WTC11 (cell line): ENCODE data around the gene CRTC3. TPM values are rescaled to one million over a fixed set of nuclear protein-coding genes. Genes with fewer than 3 reads are reported as not detected.

Experiments used
- ATAC-seq: fragments of 200-7000 bp; cut with Tn5 transposase; 2 replicates; pipeline ENCODE4 v1.10.0; 2021; ENCODE audit warnings: mild to moderate bottlenecking, moderate library complexity
- CTCF ChIA-PET: fragments of 300-600 bp; sonication (Branson Sonifier 250); formaldehyde crosslinking; loops from one replicate; lab custom pipeline; 2021; ENCODE audit warnings: antibody characterized with exemption; lab: Charles Lee
- POLR2A ChIA-PET: fragments of 350-600 bp; sonication (Branson Sonifier 250); formaldehyde crosslinking; loops from one replicate; lab custom pipeline; 2021; ENCODE audit warnings: antibody characterized with exemption; lab: Charles Lee
- DNase-seq: peaks from one replicate; pipeline ENCODE4 v3.0.0; 2021; ENCODE audit warnings: low spot score
- H3K27ac Mint-ChIP-seq: 2 replicates; pipeline ENCODE4 v1.8.0; 2021; ENCODE audit warnings: mixed read lengths
- H3K27me3 Mint-ChIP-seq: 2 replicates; pipeline ENCODE4 v1.8.0; 2021; ENCODE audit warnings: low read depth, mild to moderate bottlenecking, moderate library complexity, mixed read lengths
- H3K36me3 Mint-ChIP-seq: 2 replicates; pipeline ENCODE4 v1.8.0; 2021; ENCODE audit warnings: mixed read lengths
- H3K4me1 Mint-ChIP-seq: 2 replicates; pipeline ENCODE4 v1.8.0; 2022; ENCODE audit warnings: mixed read lengths
- H3K4me3 Mint-ChIP-seq: 2 replicates; pipeline ENCODE4 v1.8.0; 2021; ENCODE audit warnings: mild to moderate bottlenecking, moderate library complexity, mixed read lengths
- H3K9me3 Mint-ChIP-seq: 2 replicates; pipeline ENCODE4 v1.8.0; 2021; ENCODE audit warnings: mixed read lengths
- AFF4 ChIP-seq: sonication (generic); formaldehyde crosslinking; IDR thresholded peaks from 2 replicates; pipeline ENCODE4 v1.8.1; 2023; ENCODE audit warnings: mild to moderate bottlenecking, missing genetic modification reagents, borderline replicate concordance
- ATF1 ChIP-seq: sonication (generic); formaldehyde crosslinking; IDR thresholded peaks from 2 replicates; pipeline ENCODE4 v1.8.1; 2023; ENCODE audit warnings: mild to moderate bottlenecking, moderate library complexity, missing genetic modification reagents
- E2F4 ChIP-seq: sonication (generic); formaldehyde crosslinking; IDR thresholded peaks from 2 replicates; pipeline ENCODE4 v1.8.1; 2022; ENCODE audit warnings: low read depth, mild to moderate bottlenecking, moderate library complexity, missing genetic modification reagents, borderline replicate concordance
- FOXP4 ChIP-seq: sonication (generic); formaldehyde crosslinking; IDR thresholded peaks from 2 replicates; pipeline ENCODE4 v1.8.0; 2022; ENCODE audit warnings: mild to moderate bottlenecking, missing genetic modification reagents
- IRF2 ChIP-seq: sonication (generic); formaldehyde crosslinking; IDR thresholded peaks from 2 replicates; pipeline ENCODE4 v1.8.0; 2022; ENCODE audit warnings: low read depth, missing genetic modification reagents, borderline replicate concordance
- NR1H2 ChIP-seq: sonication (generic); formaldehyde crosslinking; IDR thresholded peaks from 2 replicates; pipeline ENCODE4 v1.9.0; 2021; ENCODE audit warnings: mild to moderate bottlenecking, moderate library complexity, missing genetic modification reagents
- NR3C1 ChIP-seq: sonication (generic); formaldehyde crosslinking; conservative IDR thresholded peaks from 2 replicates; pipeline ENCODE4 v1.8.1; 2023; ENCODE audit warnings: low read depth, mild to moderate bottlenecking, missing genetic modification reagents
- PRDM15 ChIP-seq: sonication (generic); formaldehyde crosslinking; IDR thresholded peaks from 2 replicates; pipeline ENCODE4 v1.8.0; 2022; ENCODE audit warnings: missing genetic modification reagents
- STAT6 ChIP-seq: sonication (generic); formaldehyde crosslinking; conservative IDR thresholded peaks from 2 replicates; pipeline ENCODE4 v1.8.1; 2023; ENCODE audit warnings: mild to moderate bottlenecking, low read depth, missing genetic modification reagents, moderate library complexity
- TCF7 ChIP-seq: sonication (generic); formaldehyde crosslinking; IDR thresholded peaks from 2 replicates; pipeline ENCODE4 v1.8.0; 2022; ENCODE audit warnings: mild to moderate bottlenecking, low read depth, missing genetic modification reagents, moderate library complexity
- ZNF121 ChIP-seq: sonication (generic); formaldehyde crosslinking; IDR thresholded peaks from 2 replicates; pipeline ENCODE4 v1.8.0; 2023; ENCODE audit warnings: missing genetic modification reagents
- ZNF138 ChIP-seq: sonication (generic); formaldehyde crosslinking; conservative IDR thresholded peaks from 2 replicates; pipeline ENCODE4 v1.8.1; 2022; ENCODE audit warnings: mild to moderate bottlenecking, moderate library complexity, missing genetic modification reagents
- ZNF219 ChIP-seq: sonication (generic); formaldehyde crosslinking; IDR thresholded peaks from 2 replicates; pipeline ENCODE4 v1.8.0; 2023; ENCODE audit warnings: missing genetic modification reagents, mild to moderate bottlenecking, borderline replicate concordance
- ZNF232 ChIP-seq: sonication (generic); formaldehyde crosslinking; IDR thresholded peaks from 2 replicates; pipeline ENCODE4 v1.8.0; 2022; ENCODE audit warnings: mild to moderate bottlenecking, missing genetic modification reagents
- ZNF416 ChIP-seq: fragments of 250-450 bp; sonication (Bioruptor Pico); IDR thresholded peaks from 2 replicates; pipeline ENCODE4 v1.9.0; 2021; ENCODE audit warnings: mild to moderate bottlenecking, inconsistent platforms
- ZNF671 ChIP-seq: fragments of 250-450 bp; sonication (Bioruptor Pico); IDR thresholded peaks from 2 replicates; pipeline ENCODE4 v1.8.0; 2021; ENCODE audit warnings: mild to moderate bottlenecking
- ZSCAN18 ChIP-seq: fragments of 250-450 bp; sonication (Bioruptor Pico); IDR thresholded peaks from 2 replicates; pipeline ENCODE4 v2.1.2; 2022; ENCODE audit warnings: mild to moderate bottlenecking, moderate library complexity
- total RNA-seq: library from RNA; stranded (reverse); gene quantifications from 3 replicates; pipeline ENCODE4 v1.2.3, GENCODE V29; 2021

The CRTC3 gene
- total RNA-seq, 1 experiment from 2014 or later: 8.4 TPM

GRCh38 chr15:90500171-90500570, 29.6 kb upstream of the CRTC3 start:
- ATAC-seq (no peak), DNase-seq (no peak)
- ChIA-PET POLR2A (no interaction called here), CTCF (interaction anchor here (0.5 to 1.5 kb wide), 3 partner anchors 35 to 180 kb away, joined by 3 to 4 read pairs (median 4); no protein-coding TSS in a partner anchor)
- H3K4me3 Mint-ChIP-seq: no peak overlapping the region
- no peaks in the 10 kb centered on the region; the same call in 1 of the 2 replicates for H3K4me1 Mint-ChIP-seq
- peaks cover 34% of the 10 kb centered on the region for H3K36me3 Mint-ChIP-seq
- no peak for TF ChIP-seq NR3C1 (CRISPR knock-in tag)
- no peak for TF ChIP-seq ZSCAN18
- no peak for TF ChIP-seq ZNF671 (CRISPR knock-in tag)
- no peak for TF ChIP-seq FOXP4 (CRISPR knock-in tag)
- TF ChIP-seq ZNF121 (CRISPR knock-in tag): no peak
- TF ChIP-seq AFF4 (CRISPR knock-in tag): no peak
- TF ChIP-seq E2F4 (CRISPR knock-in tag): no peak
- TF ChIP-seq NR1H2 (CRISPR knock-in tag): no peak
- TF ChIP-seq STAT6 (CRISPR knock-in tag): no peak
- TF ChIP-seq ZNF219 (CRISPR knock-in tag): no peak
- no peak overlapping the region for H3K27ac Mint-ChIP-seq
- no peaks in the 10 kb centered on the region for H3K9me3 Mint-ChIP-seq
- no peaks in the 10 kb centered on the region for H3K27me3 Mint-ChIP-seq

- Mint-ChIP-seq H3K36me3 (peaks cover 28% of the 10 kb centered on the region), H3K27ac (peak overlapping the region; percentile 61; the same call in 1 of the 2 replicates), H3K9me3 (no peaks in the 10 kb centered on the region), H3K27me3 (no peaks in the 10 kb centered on the region), H3K4me1 (no peaks in the 10 kb centered on the region; the same call in 1 of the 2 replicates), H3K4me3 (no peak overlapping the region)
- DNase-seq (no peak), ATAC-seq (no peak)
- CTCF ChIA-PET: no interaction called here
- POLR2A ChIA-PET: interaction anchor here (0.5 kb wide), 1 partner anchor 10 kb away, joined by 3 read pairs; no protein-coding TSS in a partner anchor
- TF ChIP-seq TCF7 (CRISPR knock-in tag): no peak
- no peak for TF ChIP-seq ZNF232 (CRISPR knock-in tag)
- no peak for TF ChIP-seq ZNF416 (CRISPR knock-in tag)
- TF ChIP-seq STAT6 (CRISPR knock-in tag): no peak
- TF ChIP-seq PRDM15 (CRISPR knock-in tag): no peak
- no peak for TF ChIP-seq ATF1 (CRISPR knock-in tag)
- no peak for TF ChIP-seq IRF2
- TF ChIP-seq ZNF138 (CRISPR knock-in tag): no peak
Observed at GRCh38 chr15:90501898-90502297, 27.8 kb upstream of the CRTC3 start.
